Activated naive CD4-positive, alpha-beta T cell treated with anti-CD3 and anti-CD28 coated beads, Interleukin-2, amount 50 U/mL, for 72 hours (primary cell): ENCODE results near the gene ERGIC2. TPM values are rescaled to one million over a fixed set of nuclear protein-coding genes. Genes with fewer than 3 reads are reported as not detected.
"Not testable (repeated sequence)": the region's sequence is repeated elsewhere in the genome, so short reads cannot be mapped to it uniquely, and the experiment has no call there.

ENCODE experiments used
- ATAC-seq, 2 donors: fragments of 150-1000 bp; cut with Tn5 transposase; 2 replicates each; pipeline ENCODE4 v1.10.0; 2021; ENCODE audit warnings: mild to moderate bottlenecking in 2 of 2, moderate library complexity in 2 of 2
- DNase-seq, 2 donors: peaks; one replicate each; pipeline ENCODE4 v3.0.0; 2021 to 2022; ENCODE audit warnings: low spot score in 2 of 2
- H3K27ac Mint-ChIP-seq, 2 donors: one replicate each; pipeline ENCODE4 v1.8.0; 2022; ENCODE audit warnings: mild to moderate bottlenecking in 2 of 2, mixed read lengths in 2 of 2
- H3K36me3 Mint-ChIP-seq, 2 donors: one replicate each; pipeline ENCODE4 v1.8.0; 2022; ENCODE audit warnings: mixed read lengths in 2 of 2
- H3K9me3 Mint-ChIP-seq, 2 donors: one replicate each; pipeline ENCODE4 v1.8.0; 2022; ENCODE audit warnings: mixed read lengths in 2 of 2
- total RNA-seq, 2 donors: library from RNA; stranded (reverse); gene quantifications; one replicate each; pipeline ENCODE4 v1.2.3, GENCODE V29; 2022

Gene ERGIC2
- total RNA-seq = 10 to 100 TPM; 73.6 to 93.5 TPM

GRCh38 chr12:29380536-29381523 is at the start of gene ERGIC2:
TSS of gene ERGIC2 (minus strand) at chr12:29381172. CDS start at chr12:29371633, 9,539 bp downstream.
- peak; percentile 92 to 97 for ATAC-seq
- DNase-seq = peak; percentile 82 to 89
- peaks cover 17 to 20% of the 10 kb centered on the region in 2 donors for H3K36me3 Mint-ChIP-seq
- H3K27ac Mint-ChIP-seq = peak within 1 kb of the TSS; percentile 96 to 99
- H3K9me3 Mint-ChIP-seq = peaks cover 0 to 4% of the 10 kb centered on the region in 2 donors

- DNase-seq (no peak), ATAC-seq (no peak)
- Mint-ChIP-seq H3K36me3 (no peaks in the 10 kb centered on the region), H3K27ac (no peak overlapping the region), H3K9me3 (no peaks in the 10 kb centered on the region)
Observed at GRCh38 chr12:29430716-29431044, 49.7 kb upstream of the ERGIC2 start.

- Mint-ChIP-seq H3K36me3 (no peaks in the 10 kb centered on the region), H3K9me3 (no peaks in the 10 kb centered on the region), H3K27ac (no peak overlapping the region)
- DNase-seq = no peak
- ATAC-seq = no peak
Observed at GRCh38 chr12:29429999-29430715, 49.2 kb upstream of the ERGIC2 start.

DNA sequence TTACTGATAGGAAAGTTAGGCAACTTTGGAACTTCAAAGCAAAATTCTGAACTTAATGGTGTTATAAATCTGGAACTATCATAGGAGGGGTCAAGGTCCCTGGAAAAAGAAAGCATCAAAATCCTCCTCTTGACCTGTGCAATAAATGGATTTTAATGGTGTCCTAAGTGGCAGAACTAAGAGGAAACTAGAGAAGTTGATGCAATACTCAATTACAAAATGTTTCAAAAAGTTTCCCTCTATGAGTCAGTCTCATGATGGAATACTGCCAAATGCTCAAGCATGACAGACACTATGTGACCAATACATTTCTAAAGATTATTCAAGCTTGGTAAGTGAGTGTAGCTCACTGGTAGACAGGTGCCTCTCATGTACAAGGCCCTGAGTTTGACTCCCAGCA is 47.7 kb upstream of the ERGIC2 start:
- ATAC-seq (peak; percentile 72 to 92), DNase-seq (no peak)
- Mint-ChIP-seq H3K9me3 (peaks cover 0 to 2% of the 10 kb centered on the region in 2 donors), H3K27ac (no peak overlapping the region), H3K36me3 (peaks cover 0 to 3% of the 10 kb centered on the region in 2 donors)

GRCh38 chr12:29427964-29428363 is 47.0 kb upstream of the ERGIC2 start:
- Mint-ChIP-seq H3K9me3 (peaks cover 0 to 4% of the 10 kb centered on the region in 2 donors), H3K27ac (no peak overlapping the region), H3K36me3 (peaks cover 0 to 6% of the 10 kb centered on the region in 2 donors)
- DNase-seq (no peak), ATAC-seq (peak in 1 of 2 donors; percentile 49)

DNA sequence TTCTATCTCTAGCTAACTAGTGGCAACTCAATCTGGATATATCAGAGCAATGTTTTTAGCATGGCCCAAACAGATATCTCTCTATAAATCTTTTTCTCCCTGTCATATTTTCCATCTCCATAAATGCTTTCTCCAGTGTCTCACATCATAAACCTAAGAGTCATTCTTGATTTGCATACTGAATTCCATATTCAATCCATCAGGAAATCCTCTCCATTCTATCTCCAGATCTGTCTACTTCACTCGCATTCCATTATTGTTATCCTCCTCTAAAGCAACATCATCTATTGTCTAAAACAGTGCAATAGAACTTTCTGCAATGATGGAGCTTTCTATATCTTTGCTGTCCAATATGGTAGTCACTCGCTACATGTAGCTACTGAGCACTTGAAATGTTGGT is 45.5 kb upstream of the ERGIC2 start:
- no peak for DNase-seq
- no peak for ATAC-seq
- Mint-ChIP-seq H3K9me3 (peaks cover 0 to 4% of the 10 kb centered on the region in 2 donors), H3K27ac (no peak overlapping the region), H3K36me3 (peaks cover 0 to 6% of the 10 kb centered on the region in 2 donors)

DNA sequence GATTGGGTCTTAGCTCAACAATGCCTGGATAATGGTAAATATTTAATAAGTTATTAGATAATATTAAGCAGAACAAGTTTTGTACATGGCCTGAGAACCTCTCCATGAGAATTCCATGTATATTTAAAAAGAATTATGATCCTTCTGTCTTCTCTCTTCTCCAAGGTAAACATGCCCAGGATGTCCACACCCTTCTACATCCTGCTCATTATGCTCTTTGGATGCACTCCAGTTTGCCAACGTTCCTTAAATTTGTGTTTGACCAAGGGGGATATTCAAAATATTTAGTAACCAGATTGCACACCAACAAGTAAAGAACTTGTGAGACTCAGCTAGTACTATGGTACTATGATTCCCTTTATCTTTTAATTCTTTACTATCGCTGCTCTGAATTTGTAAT is 44.8 kb upstream of the ERGIC2 start:
- no peak for ATAC-seq
- peaks cover 0 to 6% of the 10 kb centered on the region in 2 donors for H3K36me3 Mint-ChIP-seq
- peaks cover 0 to 4% of the 10 kb centered on the region in 2 donors for H3K9me3 Mint-ChIP-seq
- H3K27ac Mint-ChIP-seq = no peak overlapping the region
- DNase-seq = no peak

GRCh38 chr12:29416748-29417147 is 35.8 kb upstream of the ERGIC2 start:
- DNase-seq (no peak), ATAC-seq (no peak)
- Mint-ChIP-seq H3K36me3 (peaks cover 0 to 8% of the 10 kb centered on the region in 2 donors), H3K27ac (no peak overlapping the region), H3K9me3 (no peaks in the 10 kb centered on the region)

DNA sequence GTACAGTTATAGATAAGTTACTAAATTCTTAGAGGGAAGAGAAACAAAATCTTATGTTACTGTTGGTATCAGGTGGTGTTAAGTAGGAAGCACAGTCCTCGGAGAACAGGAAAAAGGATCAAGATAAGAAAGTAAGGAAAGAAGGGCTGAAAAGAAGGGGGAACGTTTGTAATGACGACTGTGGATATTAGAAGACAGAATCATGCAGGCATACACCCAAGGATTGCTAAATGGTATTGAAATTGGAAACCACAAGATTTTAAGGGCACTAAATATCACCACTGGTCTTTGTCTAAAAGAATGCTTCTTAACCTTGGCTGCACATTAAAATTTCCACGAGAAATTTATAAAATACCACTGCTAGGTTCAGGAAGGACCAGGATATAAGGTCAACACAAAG is 34.1 kb upstream of the ERGIC2 start:
- Mint-ChIP-seq H3K27ac (no peak overlapping the region), H3K36me3 (peaks cover 0 to 13% of the 10 kb centered on the region in 2 donors), H3K9me3 (peaks cover 0 to 6% of the 10 kb centered on the region in 2 donors)
- DNase-seq = no peak
- ATAC-seq = no peak

GRCh38 chr12:29414368-29414767 is 33.4 kb upstream of the ERGIC2 start:
- peaks cover 4 to 6% of the 10 kb centered on the region in 2 donors for H3K9me3 Mint-ChIP-seq
- DNase-seq (no peak), ATAC-seq (no peak)
- no peak overlapping the region for H3K27ac Mint-ChIP-seq
- H3K36me3 Mint-ChIP-seq = peaks cover 0 to 14% of the 10 kb centered on the region in 2 donors

GRCh38 chr12:29405561-29405960 is 24.6 kb upstream of the ERGIC2 start:
- H3K27ac Mint-ChIP-seq = no peak overlapping the region
- ATAC-seq (no peak), DNase-seq (no peak)
- peaks cover 0 to 7% of the 10 kb centered on the region in 2 donors for H3K36me3 Mint-ChIP-seq
- H3K9me3 Mint-ChIP-seq = peaks cover under 1 to 7% of the 10 kb centered on the region in 2 donors

- H3K27ac Mint-ChIP-seq = no peak overlapping the region
- DNase-seq (no peak), ATAC-seq (no peak)
- no peaks in the 10 kb centered on the region for H3K9me3 Mint-ChIP-seq
- H3K36me3 Mint-ChIP-seq = no peaks in the 10 kb centered on the region
Observed at GRCh38 chr12:29403991-29404390, 23.0 kb upstream of the ERGIC2 start.

DNA sequence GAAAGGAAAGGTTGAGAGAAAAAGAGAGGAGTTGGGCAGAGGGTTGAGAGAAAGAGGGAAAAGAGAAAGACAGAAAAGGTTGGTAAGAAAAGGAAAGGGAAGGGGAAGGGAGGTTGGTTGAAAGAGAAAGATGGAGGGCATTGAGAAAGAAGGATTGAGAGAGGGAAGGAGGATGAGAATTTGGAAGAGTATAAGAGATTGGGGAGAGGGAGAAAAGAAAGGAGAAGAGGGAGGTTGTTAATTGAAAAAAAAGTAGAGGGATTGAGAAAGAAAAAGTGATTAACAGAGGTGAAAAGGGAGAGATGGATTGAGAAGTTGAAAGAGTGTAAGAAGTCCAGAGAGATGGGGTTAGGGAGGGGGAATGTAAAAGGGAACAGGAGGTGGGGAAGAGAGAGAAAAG is 21.5 kb upstream of the ERGIC2 start:
- DNase-seq = no peak
- no peak for ATAC-seq
- Mint-ChIP-seq H3K27ac (no peak overlapping the region), H3K9me3 (no peaks in the 10 kb centered on the region), H3K36me3 (no peaks in the 10 kb centered on the region)

GRCh38 chr12:29398495-29398894 is 17.5 kb upstream of the ERGIC2 start:
- Mint-ChIP-seq H3K36me3 (no peaks in the 10 kb centered on the region), H3K27ac (no peak overlapping the region), H3K9me3 (no peaks in the 10 kb centered on the region)
- ATAC-seq (no peak), DNase-seq (no peak)

- no peak for ATAC-seq
- Mint-ChIP-seq H3K27ac (no peak overlapping the region), H3K9me3 (no peaks in the 10 kb centered on the region), H3K36me3 (no peaks in the 10 kb centered on the region)
- DNase-seq = no peak
Observed at GRCh38 chr12:29396774-29397173, 15.8 kb upstream of the ERGIC2 start.

- DNase-seq (no peak), ATAC-seq (no peak)
- no peak overlapping the region for H3K27ac Mint-ChIP-seq
- peaks cover 0 to 6% of the 10 kb centered on the region in 2 donors for H3K9me3 Mint-ChIP-seq
- H3K36me3 Mint-ChIP-seq = peaks cover 6 to 12% of the 10 kb centered on the region in 2 donors
Observed at GRCh38 chr12:29395356-29395755, 14.4 kb upstream of the ERGIC2 start.

GRCh38 chr12:29390419-29390818 is 9.4 kb upstream of the ERGIC2 start:
- H3K27ac Mint-ChIP-seq = peak overlapping the region; percentile 86 to 89
- not testable (repeated sequence) for H3K9me3 Mint-ChIP-seq
- H3K36me3 Mint-ChIP-seq = peaks cover 6 to 17% of the 10 kb centered on the region in 2 donors
- peak in 1 of 2 donors; percentile 24 for DNase-seq
- peak; percentile 80 for ATAC-seq
